GM12891 (cell line): ENCODE data around the gene ABHD16A. TPM values are rescaled to one million over a fixed set of nuclear protein-coding genes. Genes with fewer than 3 reads are reported as not detected.
A peak's percentile ranks its signal among the peaks of the same experiment; 100 is the strongest.

ENCODE experiments used
- DNase-seq: peaks from one replicate; pipeline ENCODE4 v3.0.0; 2011; ENCODE audit warnings: low spot score; ENCODE audit not compliant: insufficient read length
- FAIRE-seq: peaks from 2 replicates; lab custom pipeline; 2011; peaks lifted over from hg19 to GRCh38; lab: Jason Lieb, UNC
- PAX5 ChIP-seq: IDR thresholded peaks from 2 replicates; pipeline ENCODE4 v1.6.1; 2011; ENCODE audit warnings: low read length, moderate library complexity, mild to moderate bottlenecking; ENCODE audit not compliant: insufficient read depth, severe bottlenecking
- POLR2A ChIP-seq: IDR thresholded peaks from 2 replicates; pipeline ENCODE4 v1.6.1; 2011; ENCODE audit warnings: low read depth, low read length, control low read depth
- POLR2AphosphoS5 ChIP-seq: IDR thresholded peaks from 2 replicates; pipeline ENCODE4 v1.6.1; 2011; ENCODE audit warnings: low read depth, low read length, control low read depth
- POU2F2 ChIP-seq: IDR thresholded peaks from 2 replicates; pipeline ENCODE4 v1.6.1; 2011; ENCODE audit warnings: low read depth, mild to moderate bottlenecking, control low read depth, low read length, moderate library complexity
- SPI1 ChIP-seq: IDR thresholded peaks from 2 replicates; pipeline ENCODE4 v1.6.1; 2011; ENCODE audit warnings: low read depth, low read length, control low read depth
- TAF1 ChIP-seq: IDR thresholded peaks from 2 replicates; pipeline ENCODE4 v1.6.1; 2011; ENCODE audit warnings: low read depth, low read length, control low read depth
- polyA plus RNA-seq: library from polyadenylated mRNA; unstranded; fragments of >200 nt; gene quantifications from one replicate; pipeline ENCODE4 v1.2.1, GENCODE V29; 2012; ENCODE audit warnings: low read depth, missing spikeins, inconsistent platforms; ENCODE audit not compliant: missing spikeins

Gene ABHD16A
- polyA plus RNA-seq: 20.3 TPM

- peak; percentile 47 for TF ChIP-seq TAF1
- no peak for TF ChIP-seq SPI1
- TF ChIP-seq POLR2AphosphoS5: peak; percentile 56; the same call in 1 of the 2 replicates
- no peak; the same call in 1 of the 2 replicates for TF ChIP-seq POU2F2
- TF ChIP-seq POLR2A: peak; percentile 76
- TF ChIP-seq PAX5: peak; percentile 31
- DNase-seq (peak; percentile 96), FAIRE-seq (peak; percentile 98)
Observed at GRCh38 chr6:31702819-31703716, at the start of gene ABHD16A. Gene ABHD16A (minus strand): TSS chr6:31703324. CDS start chr6:31703281, 43 bp downstream.

GRCh38 chr6:31752739-31753319 is 49.7 kb upstream of the ABHD16A start:
- DNase-seq (no peak), FAIRE-seq (no peak)
- TF ChIP-seq POU2F2 (no peak), SPI1 (no peak), PAX5 (no peak), POLR2A (no peak), POLR2AphosphoS5 (no peak), TAF1 (no peak)

GRCh38 chr6:31750411-31751022 is 47.4 kb upstream of the ABHD16A start:
- FAIRE-seq (no peak), DNase-seq (no peak)
- no peak for TF ChIP-seq PAX5
- TF ChIP-seq SPI1: no peak
- no peak for TF ChIP-seq TAF1
- TF ChIP-seq POLR2A: no peak
- TF ChIP-seq POU2F2: no peak
- TF ChIP-seq POLR2AphosphoS5: no peak

- no peak for TF ChIP-seq POU2F2
- DNase-seq: no peak
- FAIRE-seq: no peak
Observed at GRCh38 chr6:31749301-31750036, 46.3 kb upstream of the ABHD16A start.

- no peak for FAIRE-seq
- DNase-seq: no peak
- TF ChIP-seq TAF1 (no peak), POLR2AphosphoS5 (no peak), POU2F2 (no peak), POLR2A (no peak), SPI1 (no peak), PAX5 (no peak)
Observed at GRCh38 chr6:31744422-31744821, 41.3 kb upstream of the ABHD16A start.

- DNase-seq: no peak
- no peak for TF ChIP-seq POLR2AphosphoS5
- no peak for TF ChIP-seq POLR2A
- TF ChIP-seq SPI1: no peak
- TF ChIP-seq TAF1: no peak
- no peak for TF ChIP-seq PAX5
- TF ChIP-seq POU2F2: no peak
- no peak for FAIRE-seq
Observed at GRCh38 chr6:31742894-31743293, 39.8 kb upstream of the ABHD16A start.

- no peak for TF ChIP-seq POLR2A
- no peak for TF ChIP-seq TAF1
- no peak for TF ChIP-seq POLR2AphosphoS5
- TF ChIP-seq SPI1: no peak
- TF ChIP-seq PAX5: no peak
- TF ChIP-seq POU2F2: no peak
- no peak for FAIRE-seq
- no peak for DNase-seq
Observed at GRCh38 chr6:31741815-31742214, 38.7 kb upstream of the ABHD16A start.

GRCh38 chr6:31740397-31741223 is 37.5 kb upstream of the ABHD16A start:
- TF ChIP-seq POLR2A (no peak), TAF1 (no peak), SPI1 (no peak), PAX5 (no peak), POU2F2 (no peak), POLR2AphosphoS5 (no peak)
- DNase-seq (no peak), FAIRE-seq (no peak)
